HEK293 (cell line): Measurements from ENCODE around the gene PTPRN.

ENCODE experiments used
- GFI1B ChIP-seq: fragments of 450-650 bp; formaldehyde crosslinking; IDR thresholded peaks from 2 replicates; pipeline ENCODE4 v1.5.1; 2016; ENCODE audit warnings: missing biosample characterization, missing genetic modification characterization
- GLIS1 ChIP-seq: fragments of 450-650 bp; formaldehyde crosslinking; IDR thresholded peaks from 2 replicates; pipeline ENCODE4 v1.5.1; 2016; ENCODE audit warnings: missing biosample characterization, missing genetic modification characterization
- HOXC10 ChIP-seq: sonication (generic); formaldehyde crosslinking; IDR thresholded peaks from 2 replicates; pipeline ENCODE4 v1.8.1; 2023; ENCODE audit warnings: mild to moderate bottlenecking, missing genetic modification reagents
- KLF10 ChIP-seq: fragments of 450-650 bp; IDR thresholded peaks from 2 replicates; pipeline ENCODE4 v1.5.1; 2018; ENCODE audit warnings: missing biosample characterization, mild to moderate bottlenecking, missing genetic modification characterization
- REPIN1 ChIP-seq: fragments of 450-650 bp; formaldehyde crosslinking; IDR thresholded peaks from 2 replicates; pipeline ENCODE4 v1.5.1; 2017; ENCODE audit warnings: missing biosample characterization, missing genetic modification characterization, low read depth
- SETDB1 ChIP-seq: IDR thresholded peaks from one replicate; pipeline ENCODE4 v1.6.1; 2017; ENCODE audit warnings: mild to moderate bottlenecking, low read length, moderate library complexity, mixed read lengths; ENCODE audit not compliant: insufficient read length
- ZBTB20 ChIP-seq: fragments of 450-650 bp; formaldehyde crosslinking; IDR thresholded peaks from 2 replicates; pipeline ENCODE4 v1.5.1; 2016; ENCODE audit warnings: missing biosample characterization, missing genetic modification characterization
- ZFHX2 ChIP-seq: fragments of 450-650 bp; formaldehyde crosslinking; conservative IDR thresholded peaks from 2 replicates; pipeline ENCODE4 v1.5.1; 2016; ENCODE audit warnings: missing biosample characterization, missing genetic modification characterization
- ZIC2 ChIP-seq: fragments of 450-650 bp; formaldehyde crosslinking; IDR thresholded peaks from 2 replicates; pipeline ENCODE4 v1.5.1; 2016; ENCODE audit warnings: missing biosample characterization, missing genetic modification characterization
- ZNF10 ChIP-seq: fragments of 450-650 bp; formaldehyde crosslinking; IDR thresholded peaks from 2 replicates; pipeline ENCODE4 v1.5.1; 2017; ENCODE audit warnings: missing biosample characterization, missing genetic modification characterization
- ZNF138 ChIP-seq: fragments of 450-650 bp; formaldehyde crosslinking; IDR thresholded peaks from 2 replicates; pipeline ENCODE4 v1.5.1; 2016; ENCODE audit warnings: missing biosample characterization, missing genetic modification characterization, borderline replicate concordance
- ZNF146 ChIP-seq: fragments of 450-650 bp; formaldehyde crosslinking; IDR thresholded peaks from 2 replicates; pipeline ENCODE4 v1.5.1; 2016; ENCODE audit warnings: missing biosample characterization, missing genetic modification characterization
- ZNF248 ChIP-seq: fragments of 450-650 bp; formaldehyde crosslinking; IDR thresholded peaks from 2 replicates; pipeline ENCODE4 v1.5.1; 2017; ENCODE audit warnings: missing biosample characterization, missing genetic modification characterization
- ZNF324 ChIP-seq: fragments of 450-650 bp; formaldehyde crosslinking; IDR thresholded peaks from 2 replicates; pipeline ENCODE4 v1.5.1; 2016; ENCODE audit warnings: missing biosample characterization, missing genetic modification characterization
- ZNF664 ChIP-seq: fragments of 450-650 bp; formaldehyde crosslinking; IDR thresholded peaks from 2 replicates; pipeline ENCODE4 v1.5.1; 2016; ENCODE audit warnings: missing biosample characterization, missing genetic modification characterization
- ZNF670 ChIP-seq: fragments of 450-650 bp; formaldehyde crosslinking; IDR thresholded peaks from 2 replicates; pipeline ENCODE4 v1.5.1; 2016; ENCODE audit warnings: missing biosample characterization, missing genetic modification characterization, low read depth
- ZNF830 ChIP-seq: fragments of 450-650 bp; IDR thresholded peaks from 2 replicates; pipeline ENCODE4 v1.5.0; 2018; ENCODE audit warnings: missing biosample characterization, missing genetic modification characterization, low read depth, mild to moderate bottlenecking, moderate library complexity
- ZSCAN16 ChIP-seq: fragments of 450-650 bp; formaldehyde crosslinking; IDR thresholded peaks from 2 replicates; pipeline ENCODE4 v1.5.1; 2016; ENCODE audit warnings: missing biosample characterization, missing genetic modification characterization
- TF ChIP-seq, protein P1 (sequence below): IDR thresholded peaks from 2 replicates; pipeline ENCODE4 v1.6.1; 2011; ENCODE audit warnings: mild to moderate bottlenecking, low read depth, low read length, borderline replicate concordance
- TF ChIP-seq, protein P2 (sequence below): fragments of 450-650 bp; formaldehyde crosslinking; conservative IDR thresholded peaks from 2 replicates; pipeline ENCODE4 v1.5.1; 2016; ENCODE audit warnings: low read depth, missing biosample characterization, missing genetic modification characterization
- TF ChIP-seq, protein P3 (sequence below): fragments of 450-650 bp; formaldehyde crosslinking; optimal IDR thresholded peaks from 2 replicates; pipeline ENCODE3; 2016; ENCODE audit warnings: missing biosample characterization, mild to moderate bottlenecking, missing genetic modification characterization
- TF ChIP-seq, protein P4 (sequence below): fragments of 450-650 bp; formaldehyde crosslinking; IDR thresholded peaks from 2 replicates; pipeline ENCODE4 v1.5.1; 2016; ENCODE audit warnings: missing biosample characterization, missing genetic modification characterization, borderline replicate concordance
- TF ChIP-seq, protein P5 (sequence below): fragments of 450-650 bp; formaldehyde crosslinking; IDR thresholded peaks from 2 replicates; pipeline ENCODE4 v1.5.1; 2016; ENCODE audit warnings: missing biosample characterization, missing genetic modification characterization
- TF ChIP-seq, protein P6 (sequence below): fragments of 450-650 bp; IDR thresholded peaks from 2 replicates; pipeline ENCODE4 v1.5.1; 2018; ENCODE audit warnings: missing biosample characterization, missing genetic modification characterization

The PTPRN gene

DNA sequence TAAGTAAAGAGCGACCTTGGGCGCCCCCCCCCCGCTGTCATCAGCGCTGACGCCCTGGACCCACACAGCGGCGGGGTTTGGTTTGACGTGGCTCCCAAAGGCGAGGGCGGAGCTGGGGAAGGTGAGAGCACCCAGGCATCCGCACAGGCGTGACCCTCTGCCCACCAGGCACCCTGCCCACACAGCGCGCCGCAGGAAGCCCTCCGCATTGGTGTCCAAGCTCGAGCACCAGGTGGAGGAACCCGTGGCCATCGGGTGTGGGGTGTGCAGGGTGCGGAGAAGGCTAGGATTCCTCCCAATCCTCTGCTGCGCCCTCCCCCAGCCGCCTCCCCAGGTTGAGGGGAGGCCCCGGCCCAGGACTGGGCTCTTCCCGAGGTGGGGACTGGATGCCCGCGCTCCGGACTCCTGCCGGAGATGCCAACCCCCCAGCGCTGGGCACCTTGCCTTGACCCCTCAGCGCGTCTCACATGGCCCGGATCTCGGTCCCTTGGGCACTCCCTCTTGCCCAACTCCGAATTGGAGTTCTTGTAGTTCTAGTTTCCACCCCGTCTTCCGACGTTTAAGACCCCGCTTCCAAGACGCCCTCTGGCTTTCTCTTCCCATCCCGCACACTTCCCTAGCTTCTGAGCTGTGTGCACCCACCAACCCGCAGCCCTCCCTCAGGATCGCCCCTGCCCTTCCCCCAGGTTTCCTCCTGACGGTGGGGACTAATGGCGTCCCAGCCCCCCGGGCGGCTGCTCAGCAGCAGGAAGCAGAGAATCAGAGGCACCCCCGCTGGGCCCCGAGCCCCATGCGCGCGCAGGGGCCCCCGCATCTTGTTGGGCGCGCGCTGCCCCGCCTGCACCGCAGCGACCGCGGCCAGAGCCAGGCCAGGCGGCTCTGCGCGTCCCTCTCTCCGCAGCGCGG is 49.2 kb upstream of the PTPRN start (continued):
- TF ChIP-seq ZNF830 (tag by site-specific recombination) (no peak), ZFHX2 (tag by site-specific recombination) (peak; percentile 92), ZNF10 (tag by site-specific recombination) (no peak), ZNF248 (tag by site-specific recombination) (no peak), ZNF146 (no peak), KLF10 (no peak), ZBTB20 (tag by site-specific recombination) (peak; percentile 51; the same call in 1 of the 2 replicates), ZIC2 (tag by site-specific recombination) (peak; percentile 75), GLIS1 (peak; percentile 77), ZNF138 (tag by site-specific recombination) (no peak), ZNF670 (tag by site-specific recombination) (no peak), HOXC10 (CRISPR knock-in tag) (no peak), ZNF324 (tag by site-specific recombination) (no peak), SETDB1 (no peak), ZSCAN16 (tag by site-specific recombination) (no peak), GFI1B (tag by site-specific recombination) (no peak), REPIN1 (tag by site-specific recombination) (no peak), ZNF664 (tag by site-specific recombination) (no peak)
- TF ChIP-seq, protein P1, sequence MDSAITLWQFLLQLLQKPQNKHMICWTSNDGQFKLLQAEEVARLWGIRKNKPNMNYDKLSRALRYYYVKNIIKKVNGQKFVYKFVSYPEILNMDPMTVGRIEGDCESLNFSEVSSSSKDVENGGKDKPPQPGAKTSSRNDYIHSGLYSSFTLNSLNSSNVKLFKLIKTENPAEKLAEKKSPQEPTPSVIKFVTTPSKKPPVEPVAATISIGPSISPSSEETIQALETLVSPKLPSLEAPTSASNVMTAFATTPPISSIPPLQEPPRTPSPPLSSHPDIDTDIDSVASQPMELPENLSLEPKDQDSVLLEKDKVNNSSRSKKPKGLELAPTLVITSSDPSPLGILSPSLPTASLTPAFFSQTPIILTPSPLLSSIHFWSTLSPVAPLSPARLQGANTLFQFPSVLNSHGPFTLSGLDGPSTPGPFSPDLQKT = no peak
- TF ChIP-seq, protein P2, sequence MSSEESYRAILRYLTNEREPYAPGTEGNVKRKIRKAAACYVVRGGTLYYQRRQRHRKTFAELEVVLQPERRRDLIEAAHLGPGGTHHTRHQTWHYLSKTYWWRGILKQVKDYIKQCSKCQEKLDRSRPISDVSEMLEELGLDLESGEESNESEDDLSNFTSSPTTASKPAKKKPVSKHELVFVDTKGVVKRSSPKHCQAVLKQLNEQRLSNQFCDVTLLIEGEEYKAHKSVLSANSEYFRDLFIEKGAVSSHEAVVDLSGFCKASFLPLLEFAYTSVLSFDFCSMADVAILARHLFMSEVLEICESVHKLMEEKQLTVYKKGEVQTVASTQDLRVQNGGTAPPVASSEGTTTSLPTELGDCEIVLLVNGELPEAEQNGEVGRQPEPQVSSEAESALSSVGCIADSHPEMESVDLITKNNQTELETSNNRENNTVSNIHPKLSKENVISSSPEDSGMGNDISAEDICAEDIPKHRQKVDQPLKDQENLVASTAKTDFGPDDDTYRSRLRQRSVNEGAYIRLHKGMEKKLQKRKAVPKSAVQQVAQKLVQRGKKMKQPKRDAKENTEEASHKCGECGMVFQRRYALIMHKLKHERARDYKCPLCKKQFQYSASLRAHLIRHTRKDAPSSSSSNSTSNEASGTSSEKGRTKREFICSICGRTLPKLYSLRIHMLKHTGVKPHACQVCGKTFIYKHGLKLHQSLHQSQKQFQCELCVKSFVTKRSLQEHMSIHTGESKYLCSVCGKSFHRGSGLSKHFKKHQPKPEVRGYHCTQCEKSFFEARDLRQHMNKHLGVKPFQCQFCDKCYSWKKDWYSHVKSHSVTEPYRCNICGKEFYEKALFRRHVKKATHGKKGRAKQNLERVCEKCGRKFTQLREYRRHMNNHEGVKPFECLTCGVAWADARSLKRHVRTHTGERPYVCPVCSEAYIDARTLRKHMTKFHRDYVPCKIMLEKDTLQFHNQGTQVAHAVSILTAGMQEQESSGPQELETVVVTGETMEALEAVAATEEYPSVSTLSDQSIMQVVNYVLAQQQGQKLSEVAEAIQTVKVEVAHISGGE = no peak
- TF ChIP-seq, protein P3, sequence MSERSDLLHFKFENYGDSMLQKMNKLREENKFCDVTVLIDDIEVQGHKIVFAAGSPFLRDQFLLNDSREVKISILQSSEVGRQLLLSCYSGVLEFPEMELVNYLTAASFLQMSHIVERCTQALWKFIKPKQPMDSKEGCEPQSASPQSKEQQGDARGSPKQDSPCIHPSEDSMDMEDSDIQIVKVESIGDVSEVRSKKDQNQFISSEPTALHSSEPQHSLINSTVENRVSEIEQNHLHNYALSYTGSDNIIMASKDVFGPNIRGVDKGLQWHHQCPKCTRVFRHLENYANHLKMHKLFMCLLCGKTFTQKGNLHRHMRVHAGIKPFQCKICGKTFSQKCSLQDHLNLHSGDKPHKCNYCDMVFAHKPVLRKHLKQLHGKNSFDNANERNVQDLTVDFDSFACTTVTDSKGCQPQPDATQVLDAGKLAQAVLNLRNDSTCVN = peak; percentile 45
- TF ChIP-seq, protein P4, sequence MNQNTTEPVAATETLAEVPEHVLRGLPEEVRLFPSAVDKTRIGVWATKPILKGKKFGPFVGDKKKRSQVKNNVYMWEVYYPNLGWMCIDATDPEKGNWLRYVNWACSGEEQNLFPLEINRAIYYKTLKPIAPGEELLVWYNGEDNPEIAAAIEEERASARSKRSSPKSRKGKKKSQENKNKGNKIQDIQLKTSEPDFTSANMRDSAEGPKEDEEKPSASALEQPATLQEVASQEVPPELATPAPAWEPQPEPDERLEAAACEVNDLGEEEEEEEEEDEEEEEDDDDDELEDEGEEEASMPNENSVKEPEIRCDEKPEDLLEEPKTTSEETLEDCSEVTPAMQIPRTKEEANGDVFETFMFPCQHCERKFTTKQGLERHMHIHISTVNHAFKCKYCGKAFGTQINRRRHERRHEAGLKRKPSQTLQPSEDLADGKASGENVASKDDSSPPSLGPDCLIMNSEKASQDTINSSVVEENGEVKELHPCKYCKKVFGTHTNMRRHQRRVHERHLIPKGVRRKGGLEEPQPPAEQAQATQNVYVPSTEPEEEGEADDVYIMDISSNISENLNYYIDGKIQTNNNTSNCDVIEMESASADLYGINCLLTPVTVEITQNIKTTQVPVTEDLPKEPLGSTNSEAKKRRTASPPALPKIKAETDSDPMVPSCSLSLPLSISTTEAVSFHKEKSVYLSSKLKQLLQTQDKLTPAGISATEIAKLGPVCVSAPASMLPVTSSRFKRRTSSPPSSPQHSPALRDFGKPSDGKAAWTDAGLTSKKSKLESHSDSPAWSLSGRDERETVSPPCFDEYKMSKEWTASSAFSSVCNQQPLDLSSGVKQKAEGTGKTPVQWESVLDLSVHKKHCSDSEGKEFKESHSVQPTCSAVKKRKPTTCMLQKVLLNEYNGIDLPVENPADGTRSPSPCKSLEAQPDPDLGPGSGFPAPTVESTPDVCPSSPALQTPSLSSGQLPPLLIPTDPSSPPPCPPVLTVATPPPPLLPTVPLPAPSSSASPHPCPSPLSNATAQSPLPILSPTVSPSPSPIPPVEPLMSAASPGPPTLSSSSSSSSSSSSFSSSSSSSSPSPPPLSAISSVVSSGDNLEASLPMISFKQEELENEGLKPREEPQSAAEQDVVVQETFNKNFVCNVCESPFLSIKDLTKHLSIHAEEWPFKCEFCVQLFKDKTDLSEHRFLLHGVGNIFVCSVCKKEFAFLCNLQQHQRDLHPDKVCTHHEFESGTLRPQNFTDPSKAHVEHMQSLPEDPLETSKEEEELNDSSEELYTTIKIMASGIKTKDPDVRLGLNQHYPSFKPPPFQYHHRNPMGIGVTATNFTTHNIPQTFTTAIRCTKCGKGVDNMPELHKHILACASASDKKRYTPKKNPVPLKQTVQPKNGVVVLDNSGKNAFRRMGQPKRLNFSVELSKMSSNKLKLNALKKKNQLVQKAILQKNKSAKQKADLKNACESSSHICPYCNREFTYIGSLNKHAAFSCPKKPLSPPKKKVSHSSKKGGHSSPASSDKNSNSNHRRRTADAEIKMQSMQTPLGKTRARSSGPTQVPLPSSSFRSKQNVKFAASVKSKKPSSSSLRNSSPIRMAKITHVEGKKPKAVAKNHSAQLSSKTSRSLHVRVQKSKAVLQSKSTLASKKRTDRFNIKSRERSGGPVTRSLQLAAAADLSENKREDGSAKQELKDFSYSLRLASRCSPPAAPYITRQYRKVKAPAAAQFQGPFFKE (tag by site-specific recombination) = no peak
- TF ChIP-seq, protein P5, sequence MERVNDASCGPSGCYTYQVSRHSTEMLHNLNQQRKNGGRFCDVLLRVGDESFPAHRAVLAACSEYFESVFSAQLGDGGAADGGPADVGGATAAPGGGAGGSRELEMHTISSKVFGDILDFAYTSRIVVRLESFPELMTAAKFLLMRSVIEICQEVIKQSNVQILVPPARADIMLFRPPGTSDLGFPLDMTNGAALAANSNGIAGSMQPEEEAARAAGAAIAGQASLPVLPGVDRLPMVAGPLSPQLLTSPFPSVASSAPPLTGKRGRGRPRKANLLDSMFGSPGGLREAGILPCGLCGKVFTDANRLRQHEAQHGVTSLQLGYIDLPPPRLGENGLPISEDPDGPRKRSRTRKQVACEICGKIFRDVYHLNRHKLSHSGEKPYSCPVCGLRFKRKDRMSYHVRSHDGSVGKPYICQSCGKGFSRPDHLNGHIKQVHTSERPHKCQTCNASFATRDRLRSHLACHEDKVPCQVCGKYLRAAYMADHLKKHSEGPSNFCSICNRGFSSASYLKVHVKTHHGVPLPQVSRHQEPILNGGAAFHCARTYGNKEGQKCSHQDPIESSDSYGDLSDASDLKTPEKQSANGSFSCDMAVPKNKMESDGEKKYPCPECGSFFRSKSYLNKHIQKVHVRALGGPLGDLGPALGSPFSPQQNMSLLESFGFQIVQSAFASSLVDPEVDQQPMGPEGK (tag by site-specific recombination) = no peak; the same call in 1 of the 2 replicates
- TF ChIP-seq, protein P6, sequence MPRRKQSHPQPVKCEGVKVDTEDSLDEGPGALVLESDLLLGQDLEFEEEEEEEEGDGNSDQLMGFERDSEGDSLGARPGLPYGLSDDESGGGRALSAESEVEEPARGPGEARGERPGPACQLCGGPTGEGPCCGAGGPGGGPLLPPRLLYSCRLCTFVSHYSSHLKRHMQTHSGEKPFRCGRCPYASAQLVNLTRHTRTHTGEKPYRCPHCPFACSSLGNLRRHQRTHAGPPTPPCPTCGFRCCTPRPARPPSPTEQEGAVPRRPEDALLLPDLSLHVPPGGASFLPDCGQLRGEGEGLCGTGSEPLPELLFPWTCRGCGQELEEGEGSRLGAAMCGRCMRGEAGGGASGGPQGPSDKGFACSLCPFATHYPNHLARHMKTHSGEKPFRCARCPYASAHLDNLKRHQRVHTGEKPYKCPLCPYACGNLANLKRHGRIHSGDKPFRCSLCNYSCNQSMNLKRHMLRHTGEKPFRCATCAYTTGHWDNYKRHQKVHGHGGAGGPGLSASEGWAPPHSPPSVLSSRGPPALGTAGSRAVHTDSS = no peak
